Ishikawa (cell line): Measurements from ENCODE around the gene CD8B2.

ENCODE experiments used
- CEBPB ChIP-seq: IDR thresholded peaks from 2 replicates; pipeline ENCODE4 v1.6.1; 2012
- EGR1 ChIP-seq: IDR thresholded peaks from 2 replicates; pipeline ENCODE4 v1.6.1; 2012
- EP300 ChIP-seq: IDR thresholded peaks from 2 replicates; pipeline ENCODE4 v1.6.1; 2012; ENCODE audit warnings: borderline replicate concordance
- FOXM1 ChIP-seq: IDR thresholded peaks from 2 replicates; pipeline ENCODE4 v1.6.1; 2012; ENCODE audit warnings: low read depth, borderline replicate concordance
- MAX ChIP-seq: IDR thresholded peaks from 2 replicates; pipeline ENCODE4 v1.6.1; 2012
- NFIC ChIP-seq: IDR thresholded peaks from 2 replicates; pipeline ENCODE4 v1.6.1; 2012
- TAF1 ChIP-seq: IDR thresholded peaks from 2 replicates; pipeline ENCODE4 v1.6.1; 2012; ENCODE audit warnings: low read depth, mild to moderate bottlenecking
- TEAD4 ChIP-seq: IDR thresholded peaks from 2 replicates; pipeline ENCODE4 v1.6.1; 2012
- YY1 ChIP-seq: IDR thresholded peaks from 2 replicates; pipeline ENCODE4 v1.6.1; 2012; ENCODE audit warnings: low read depth
- ZBTB7A ChIP-seq: IDR thresholded peaks from 2 replicates; pipeline ENCODE4 v1.6.1; 2012; ENCODE audit warnings: low read depth

GRCh38 chr2:106537047-106537446, 49.9 kb downstream of the CD8B2 start:
- TF ChIP-seq EP300 (no peak), NFIC (no peak), EGR1 (no peak), CEBPB (no peak), MAX (no peak), YY1 (no peak), TAF1 (no peak), TEAD4 (no peak), ZBTB7A (no peak), FOXM1 (no peak)
